ENCODE measurements around the gene AMMECR1L. TPM values are rescaled to one million over a fixed set of nuclear protein-coding genes. Genes with fewer than 3 reads are reported as not detected.

Gene AMMECR1L
- total and polyA plus RNA-seq, 2 experiments from 2014 or later = 13.2 to 19.0 TPM

DNA sequence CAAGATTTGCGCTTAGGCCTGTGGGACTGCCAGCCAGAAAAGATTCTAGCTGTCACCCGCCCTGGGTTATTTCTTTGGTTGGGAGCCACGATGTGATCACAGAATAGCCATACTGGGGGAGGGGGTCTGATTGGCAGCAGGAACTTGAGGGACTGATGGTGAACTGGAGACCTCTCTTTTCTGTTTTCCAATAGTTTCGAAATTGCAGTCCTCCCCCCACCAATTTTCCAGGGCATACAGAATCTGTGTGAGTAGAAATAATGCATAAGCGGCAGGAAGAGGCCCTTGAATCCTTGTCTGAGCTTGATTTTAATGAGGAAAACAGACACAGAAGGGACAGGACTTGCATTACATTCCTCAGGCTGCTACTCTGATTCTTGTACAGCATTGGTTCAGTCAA is 25.6 kb downstream of the AMMECR1L start:
- DNase-seq = no peak
- Histone ChIP-seq H3K27ac (no peak overlapping the region), H3K9me3 (ENCODE audit: low read depth) (no peaks in the 10 kb centered on the region), H3K36me3 (ENCODE audit: low read depth) (peaks cover 17% of the 10 kb centered on the region), H3K27me3 (replicated peaks; ENCODE audit: insufficient read depth) (no peaks in the 10 kb centered on the region), H3K4me2 (ENCODE audit: unreplicated experiment) (no peak overlapping the region), H3K9me2 (ENCODE audit: insufficient read depth) (no peaks in the 10 kb centered on the region), H3K9ac (no peak overlapping the region), H3K4me3 (no peak overlapping the region), H4K20me1 (ENCODE audit: insufficient read depth) (0 out of 2 replicates have a peak, but pooled peaks cover 8% of the 10 kb centered on the region), H3K4me1 (ENCODE audit: insufficient read depth) (peaks cover 6% of the 10 kb centered on the region), H2AFZ (no peak overlapping the region), H3F3A (ENCODE audit: insufficient read depth) (peaks cover 30% of the 10 kb centered on the region), H3K79me2 (ENCODE audit: insufficient read depth) (peaks cover 40% of the 10 kb centered on the region)
- in situ Hi-C loops (cut with MboI) = no loop called here
- TF ChIP-seq EZH2phosphoT487 (IDR thresholded peaks at IDR 0.05; ENCODE audit: insufficient read depth, low read depth) (no peak), EZH2 (IDR thresholded peaks at IDR 0.05; ENCODE audit: insufficient read depth, poor library complexity, severe bottlenecking) (no peak)
- 60 to 62% methylated on average over 5 of the region's 5 CpGs for WGBS, 2 experiments (ENCODE audit: low coverage in 1 of 2, low lambda C conversion rate in 2 of 2, missing lambda C conversion rate in 2 of 2)

DNA sequence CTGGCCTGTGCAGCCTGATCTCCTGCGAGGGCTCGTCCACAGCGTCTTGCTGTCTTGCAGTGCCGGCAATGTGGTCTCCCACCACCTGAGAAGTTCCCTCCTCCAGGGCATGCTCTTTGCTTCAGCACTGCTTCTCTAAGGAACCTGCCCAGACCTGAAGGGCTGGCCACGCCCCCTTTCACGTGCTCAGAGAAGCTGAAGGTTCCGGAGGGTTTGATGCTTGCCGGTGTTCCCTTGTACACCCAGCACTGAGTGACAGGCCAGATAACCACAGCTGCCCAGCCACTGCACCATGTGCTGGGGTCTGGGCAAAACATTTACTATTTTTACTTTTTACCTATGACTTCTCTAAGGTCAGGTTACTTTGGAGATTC is 26.1 kb downstream of the AMMECR1L start:
- no peak overlapping the region for H3K27ac ChIP-seq
- 0 out of 2 replicates have a peak, but pooled peaks cover 8% of the 10 kb centered on the region for H4K20me1 ChIP-seq (ENCODE audit: insufficient read depth)
- H3K9me3 ChIP-seq (ENCODE audit: low read depth) = no peaks in the 10 kb centered on the region
- 41 to 45% methylated on average over 5 to 8 of the region's 8 CpGs for WGBS, 2 experiments (ENCODE audit: low coverage in 1 of 2, low lambda C conversion rate in 2 of 2, missing lambda C conversion rate in 2 of 2)
- no peak for TF ChIP-seq EZH2 (IDR thresholded peaks at IDR 0.05; ENCODE audit: insufficient read depth, poor library complexity, severe bottlenecking)
- no peak for TF ChIP-seq EZH2phosphoT487 (IDR thresholded peaks at IDR 0.05; ENCODE audit: insufficient read depth, low read depth)
- H2AFZ ChIP-seq = no peak overlapping the region; the same call in 1 of the 2 replicates
- H3K4me2 ChIP-seq (ENCODE audit: unreplicated experiment) = no peak overlapping the region
- H3K27me3 ChIP-seq (replicated peaks; ENCODE audit: insufficient read depth) = no peaks in the 10 kb centered on the region
- peaks cover 43% of the 10 kb centered on the region for H3K79me2 ChIP-seq (ENCODE audit: insufficient read depth)
- H3K36me3 ChIP-seq (ENCODE audit: low read depth) = peaks cover 14% of the 10 kb centered on the region; the same call in 1 of the 2 replicates
- in situ Hi-C loops (cut with MboI) = no loop called here
- H3F3A ChIP-seq (ENCODE audit: insufficient read depth) = peaks cover 28% of the 10 kb centered on the region
- DNase-seq = no peak
- peaks cover 6% of the 10 kb centered on the region for H3K4me1 ChIP-seq (ENCODE audit: insufficient read depth)
- H3K4me3 ChIP-seq = no peak overlapping the region
- H3K9me2 ChIP-seq (ENCODE audit: insufficient read depth) = no peaks in the 10 kb centered on the region
- H3K9ac ChIP-seq = no peak overlapping the region

DNA sequence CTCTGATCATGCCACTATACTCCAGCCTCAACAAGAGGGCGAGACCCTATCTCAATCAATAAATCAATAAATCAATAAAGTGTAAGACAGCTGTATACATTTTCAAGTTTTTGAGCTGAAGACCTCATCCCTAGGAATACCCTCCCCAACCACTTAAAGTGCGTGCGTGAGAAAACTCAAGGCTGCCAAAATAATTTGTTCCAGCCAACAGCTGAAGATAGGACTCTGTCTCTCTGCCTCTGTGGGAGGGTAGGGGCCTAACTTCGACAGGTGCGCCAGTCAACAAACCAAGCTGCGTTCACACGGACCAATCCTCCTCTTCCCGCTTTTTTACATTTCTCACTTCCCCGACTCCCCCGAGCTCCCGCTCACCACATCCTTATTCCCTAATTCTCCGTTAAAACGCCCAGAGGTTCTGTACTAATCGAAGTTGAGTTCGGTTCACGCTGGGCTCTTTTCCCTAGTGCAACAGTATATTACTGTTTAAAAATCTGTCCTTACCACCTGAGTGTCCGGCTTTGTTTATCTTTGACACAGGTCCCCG is 28.4 kb downstream of the AMMECR1L start:
- Histone ChIP-seq H4K20me1 (ENCODE audit: insufficient read depth) (0 out of 2 replicates have a peak, but pooled peaks cover 8% of the 10 kb centered on the region), H3K9ac (peak overlapping the region; percentile 78), H3K27me3 (replicated peaks; ENCODE audit: insufficient read depth) (no peaks in the 10 kb centered on the region), H3K9me3 (ENCODE audit: low read depth) (no peaks in the 10 kb centered on the region), H3K9me2 (ENCODE audit: insufficient read depth) (no peaks in the 10 kb centered on the region), H3K27ac (no peak overlapping the region), H3F3A (ENCODE audit: insufficient read depth) (peaks cover 20% of the 10 kb centered on the region), H3K4me1 (ENCODE audit: insufficient read depth) (peaks cover 6% of the 10 kb centered on the region), H2AFZ (peak overlapping the region; percentile 94), H3K36me3 (ENCODE audit: low read depth) (0 out of 2 replicates have a peak, but pooled peaks cover under 1% of the 10 kb centered on the region), H3K79me2 (ENCODE audit: insufficient read depth) (peaks cover 58% of the 10 kb centered on the region), H3K4me2 (ENCODE audit: unreplicated experiment) (peak overlapping the region; percentile 83), H3K4me3 (peak overlapping the region; percentile 87)
- in situ Hi-C loops (cut with MboI) = no loop called here
- no peak for DNase-seq
- TF ChIP-seq EZH2 (IDR thresholded peaks at IDR 0.05; ENCODE audit: insufficient read depth, poor library complexity, severe bottlenecking) = no peak
- WGBS, 2 experiments (ENCODE audit: low coverage in 1 of 2, low lambda C conversion rate in 2 of 2, missing lambda C conversion rate in 2 of 2) = 1 to 2% methylated on average over 18 of the region's 18 CpGs

DNA sequence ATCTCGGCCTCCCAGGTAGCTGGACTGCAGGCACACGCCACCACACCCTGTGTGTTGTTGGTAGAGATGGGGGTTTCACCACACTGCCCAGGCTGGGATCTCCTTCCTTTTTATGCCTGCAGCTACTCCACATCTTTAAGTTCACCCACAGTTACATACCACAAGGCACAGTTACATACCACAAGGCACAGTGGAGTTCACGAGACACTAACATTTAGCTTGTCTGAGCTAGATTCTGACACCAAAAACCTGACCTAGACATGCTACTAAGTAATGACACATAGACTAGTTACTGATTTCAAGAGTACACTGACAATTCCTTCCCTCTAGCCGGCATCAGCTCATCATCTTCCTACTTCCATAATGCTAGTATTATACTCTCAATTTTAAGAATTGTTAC is 32.1 kb downstream of the AMMECR1L start:
- no peak overlapping the region for H3K4me2 ChIP-seq (ENCODE audit: unreplicated experiment)
- H2AFZ ChIP-seq = no peak overlapping the region
- peaks cover 6% of the 10 kb centered on the region for H3K4me1 ChIP-seq (ENCODE audit: insufficient read depth)
- no peak for DNase-seq
- no peak for TF ChIP-seq EZH2 (IDR thresholded peaks at IDR 0.05; ENCODE audit: insufficient read depth, poor library complexity, severe bottlenecking)
- H3K4me3 ChIP-seq = no peak overlapping the region
- WGBS, 2 experiments (ENCODE audit: low coverage in 1 of 2, low lambda C conversion rate in 2 of 2, missing lambda C conversion rate in 2 of 2) = 86 to 89% methylated on average over 4 of the region's 4 CpGs
- peaks cover 30% of the 10 kb centered on the region for H3K36me3 ChIP-seq (ENCODE audit: low read depth)
- 0 out of 2 replicates have a peak, but pooled peaks cover 8% of the 10 kb centered on the region for H4K20me1 ChIP-seq (ENCODE audit: insufficient read depth)
- H3K27me3 ChIP-seq (replicated peaks; ENCODE audit: insufficient read depth) = no peaks in the 10 kb centered on the region
- no peaks in the 10 kb centered on the region for H3K9me3 ChIP-seq (ENCODE audit: low read depth)
- no peaks in the 10 kb centered on the region for H3F3A ChIP-seq (ENCODE audit: insufficient read depth)
- in situ Hi-C loops (cut with MboI) = no loop called here
- H3K79me2 ChIP-seq (ENCODE audit: insufficient read depth) = peaks cover 91% of the 10 kb centered on the region
- no peaks in the 10 kb centered on the region for H3K9me2 ChIP-seq (ENCODE audit: insufficient read depth)
- no peak overlapping the region for H3K9ac ChIP-seq
- no peak overlapping the region for H3K27ac ChIP-seq

All from GM23248 (cell line).